22Rv1 (cell line): ENCODE data around the gene PADI6.

Experiments used
- H3K27ac ChIP-seq: fragments of 450-650 bp; 2 replicates; pipeline ENCODE4 v1.5.1; 2017
- ZFX ChIP-seq: fragments of 450-650 bp; IDR thresholded peaks from 2 replicates; pipeline ENCODE4 v1.6.1; 2017; ENCODE audit warnings: antibody characterized with exemption, borderline replicate concordance
- TF ChIP-seq, protein P1 (sequence below): fragments of 450-650 bp; IDR thresholded peaks from 2 replicates; pipeline ENCODE4 v1.5.1; 2017; ENCODE audit warnings: mild to moderate bottlenecking

Gene PADI6

DNA sequence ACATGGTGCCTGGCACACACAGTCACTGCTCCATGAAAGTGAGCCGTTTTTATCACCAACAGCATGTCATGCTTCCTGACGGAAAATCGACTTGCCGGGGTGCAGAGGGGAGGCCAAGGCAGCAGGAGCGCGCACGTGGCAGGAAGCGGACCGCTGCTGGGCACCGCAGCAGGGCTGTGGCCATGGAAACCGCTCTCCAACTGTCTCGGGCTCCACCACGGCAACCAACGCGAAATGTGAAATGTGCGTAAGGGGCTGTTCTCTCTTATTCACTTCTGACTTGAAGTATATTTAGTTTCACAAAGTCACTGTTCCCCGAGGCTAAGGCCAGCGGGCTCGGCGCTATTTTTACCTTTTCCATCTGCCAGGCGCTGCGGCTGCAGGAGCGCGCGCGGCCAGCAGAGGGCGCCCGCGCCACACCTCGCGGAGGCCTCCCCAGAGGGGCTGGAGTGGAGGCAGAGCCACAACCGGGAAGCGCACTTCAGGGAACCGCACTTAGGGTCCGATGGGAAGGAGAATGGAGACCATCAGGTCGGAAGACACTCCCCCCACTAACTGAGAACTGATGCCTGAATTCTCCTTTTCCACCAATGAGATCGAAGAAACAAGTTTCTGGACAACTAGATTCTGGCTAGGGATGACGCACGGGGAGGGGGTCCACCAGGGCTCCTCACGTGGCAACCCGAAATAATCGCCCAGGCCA, 47.8 kb downstream of the PADI6 start:
- TF ChIP-seq, protein P1, sequence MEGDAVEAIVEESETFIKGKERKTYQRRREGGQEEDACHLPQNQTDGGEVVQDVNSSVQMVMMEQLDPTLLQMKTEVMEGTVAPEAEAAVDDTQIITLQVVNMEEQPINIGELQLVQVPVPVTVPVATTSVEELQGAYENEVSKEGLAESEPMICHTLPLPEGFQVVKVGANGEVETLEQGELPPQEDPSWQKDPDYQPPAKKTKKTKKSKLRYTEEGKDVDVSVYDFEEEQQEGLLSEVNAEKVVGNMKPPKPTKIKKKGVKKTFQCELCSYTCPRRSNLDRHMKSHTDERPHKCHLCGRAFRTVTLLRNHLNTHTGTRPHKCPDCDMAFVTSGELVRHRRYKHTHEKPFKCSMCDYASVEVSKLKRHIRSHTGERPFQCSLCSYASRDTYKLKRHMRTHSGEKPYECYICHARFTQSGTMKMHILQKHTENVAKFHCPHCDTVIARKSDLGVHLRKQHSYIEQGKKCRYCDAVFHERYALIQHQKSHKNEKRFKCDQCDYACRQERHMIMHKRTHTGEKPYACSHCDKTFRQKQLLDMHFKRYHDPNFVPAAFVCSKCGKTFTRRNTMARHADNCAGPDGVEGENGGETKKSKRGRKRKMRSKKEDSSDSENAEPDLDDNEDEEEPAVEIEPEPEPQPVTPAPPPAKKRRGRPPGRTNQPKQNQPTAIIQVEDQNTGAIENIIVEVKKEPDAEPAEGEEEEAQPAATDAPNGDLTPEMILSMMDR: peak; percentile 99
- TF ChIP-seq ZFX: no peak
- no peak overlapping the region for H3K27ac ChIP-seq

DNA sequence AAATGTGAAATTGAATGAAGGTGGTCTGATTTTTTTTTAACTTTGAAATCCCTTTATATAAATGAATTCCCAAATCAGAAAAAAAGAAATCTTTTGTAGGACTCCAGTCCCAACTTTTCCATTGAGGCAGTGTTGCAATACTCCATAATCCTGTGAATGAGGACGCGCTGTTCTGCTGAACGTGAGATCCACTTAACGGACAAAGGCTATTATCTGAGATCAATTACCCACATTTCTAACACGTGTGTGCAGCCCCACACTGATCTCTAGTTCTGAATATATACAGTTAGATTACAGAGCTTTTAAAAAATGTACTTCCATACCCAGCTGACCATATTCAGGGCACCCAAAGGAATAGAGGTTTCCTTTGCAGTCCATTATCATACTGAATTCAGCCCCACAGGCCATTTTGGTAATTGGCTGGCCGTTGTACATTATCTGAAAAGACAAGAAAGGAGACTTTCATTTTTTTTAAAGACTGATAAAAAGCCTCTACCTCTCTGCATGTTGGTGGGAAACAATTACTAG, 48.5 kb downstream of the PADI6 start:
- peak overlapping the region; percentile 18; the same call in 1 of the 2 replicates for H3K27ac ChIP-seq
- TF ChIP-seq, protein P1: no peak
- no peak for TF ChIP-seq ZFX

DNA sequence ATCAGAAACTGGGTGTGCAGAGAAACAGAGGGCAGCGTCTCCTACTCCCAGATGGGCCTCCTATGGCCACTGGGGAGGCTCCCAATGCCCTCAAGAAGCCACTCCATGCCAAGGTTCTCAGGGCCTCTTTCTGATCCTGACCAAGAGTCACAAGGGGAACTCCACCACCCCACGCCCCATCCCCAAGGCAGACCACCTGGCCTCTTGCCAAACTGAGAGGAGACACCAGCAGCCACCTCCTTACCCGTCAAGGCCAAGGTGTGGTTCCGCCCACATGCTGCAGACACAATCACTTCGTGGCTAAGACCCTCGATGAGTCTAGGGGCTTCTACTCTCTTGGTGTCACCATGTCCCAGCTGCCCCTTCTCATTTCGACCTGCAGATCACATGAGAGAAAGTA, 50.5 kb downstream of the PADI6 start:
- TF ChIP-seq, protein P1: no peak
- no peak for TF ChIP-seq ZFX
- H3K27ac ChIP-seq: no peak overlapping the region

DNA sequence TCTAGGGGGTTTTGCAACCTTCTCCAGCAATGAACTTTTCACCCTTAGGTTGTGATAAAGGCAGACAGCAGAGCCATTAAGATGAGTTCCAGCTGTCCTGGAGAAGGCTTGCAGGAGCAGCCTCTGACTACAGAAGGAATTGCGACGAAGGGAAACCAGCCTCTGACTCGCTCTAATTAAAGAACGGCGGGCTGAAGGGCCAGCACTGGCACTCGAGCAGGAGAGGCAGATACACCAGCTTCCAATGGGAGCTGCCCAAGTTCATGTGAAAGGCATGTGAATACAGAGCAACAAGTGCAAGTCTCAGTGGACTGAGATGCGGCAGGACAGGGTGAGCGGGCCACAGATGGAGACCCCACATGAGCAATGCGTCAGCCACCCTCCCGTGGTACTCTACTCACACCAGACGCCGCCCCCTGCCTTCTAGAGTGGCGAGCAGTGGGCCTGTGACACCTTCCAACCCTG, 51.8 kb downstream of the PADI6 start:
- TF ChIP-seq ZFX: no peak
- TF ChIP-seq, protein P1: no peak
- H3K27ac ChIP-seq: no peak overlapping the region

DNA sequence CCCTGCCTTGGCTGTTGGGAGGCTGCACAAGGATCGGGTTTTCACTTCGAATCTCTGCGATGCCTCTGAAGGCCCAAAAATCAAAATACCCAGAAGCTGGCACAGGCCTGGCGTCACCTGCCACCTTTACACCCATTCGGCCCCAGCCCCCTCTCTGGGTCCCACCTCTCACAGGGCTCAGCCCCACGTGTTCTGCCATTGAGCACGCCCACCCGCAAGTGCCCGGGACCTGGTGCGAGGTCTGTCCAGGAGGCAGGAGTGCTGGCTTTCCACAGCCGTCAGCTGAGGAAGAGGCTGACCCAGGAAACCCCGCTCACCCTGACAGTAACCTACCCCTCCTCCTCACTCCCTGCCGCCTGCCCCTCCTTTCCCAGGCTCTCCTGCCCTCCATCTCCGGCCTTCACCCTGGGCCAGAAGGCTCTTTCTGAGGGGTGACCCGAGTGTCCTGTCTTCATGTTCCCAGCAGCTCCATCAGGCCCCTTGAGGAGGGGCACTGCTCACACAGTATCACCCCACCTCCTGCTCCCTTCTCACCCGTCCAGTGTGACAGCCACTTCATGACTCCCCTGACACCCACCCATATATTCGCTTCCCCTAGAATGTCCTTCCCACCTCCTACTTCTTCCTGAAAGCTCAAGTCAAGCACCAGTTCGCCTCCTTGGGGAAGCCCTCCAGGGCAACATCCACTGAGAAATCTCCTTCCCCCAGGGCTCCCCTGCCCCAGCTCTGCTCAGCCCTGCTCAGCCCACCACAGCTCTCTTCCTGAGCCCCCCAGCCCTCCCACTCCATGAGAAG, 54.0 kb downstream of the PADI6 start:
- TF ChIP-seq ZFX: no peak
- TF ChIP-seq, protein P1: no peak
- H3K27ac ChIP-seq: no peak overlapping the region

DNA sequence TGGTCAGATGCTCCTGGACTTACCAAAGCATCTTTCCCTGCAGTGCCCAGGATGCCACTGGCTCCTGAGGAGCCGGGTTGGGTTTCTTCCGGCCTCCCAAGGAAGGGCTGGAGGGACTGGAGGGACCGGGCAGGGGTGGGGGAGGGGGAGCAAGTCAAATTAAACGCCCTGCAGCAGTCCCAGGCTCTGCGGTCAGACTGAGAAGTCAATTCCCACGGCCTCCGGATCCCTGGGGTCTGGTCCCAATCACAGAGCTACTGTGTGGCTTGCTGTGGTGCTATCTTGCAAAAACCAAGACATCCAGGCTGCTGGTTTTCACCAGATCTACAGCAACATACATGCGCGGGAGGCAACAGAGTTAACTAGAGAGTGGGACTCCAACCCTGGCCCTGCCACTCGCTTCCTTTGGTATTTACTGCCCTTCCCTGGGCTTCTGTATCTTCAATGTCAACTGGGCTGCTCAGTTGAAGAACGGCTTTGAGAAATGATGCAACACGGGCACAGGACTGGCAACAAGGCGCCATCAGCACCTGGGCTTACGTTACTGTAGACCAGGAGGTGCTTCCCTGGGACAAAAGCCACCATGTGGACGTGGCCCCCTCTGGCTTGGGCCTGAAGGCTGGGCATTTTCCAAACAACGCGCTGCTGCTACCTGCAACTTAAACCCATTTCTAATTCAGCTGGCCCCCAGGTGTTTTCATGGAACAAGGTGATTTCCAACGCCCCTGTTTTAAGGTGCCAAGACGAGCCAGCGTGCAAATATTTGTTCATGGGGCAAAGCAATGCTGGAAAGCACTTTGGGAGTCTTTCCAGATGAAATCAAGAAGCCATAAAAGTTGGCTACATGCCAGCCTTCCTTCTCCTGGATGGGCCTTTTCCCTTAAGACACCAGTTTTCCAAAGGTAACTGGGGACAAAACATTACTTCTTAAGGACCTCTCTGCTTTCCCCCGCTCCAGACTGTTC, 56.0 kb downstream of the PADI6 start:
- TF ChIP-seq, protein P1: no peak
- no peak for TF ChIP-seq ZFX
- peak overlapping the region; percentile 45; the same call in 1 of the 2 replicates for H3K27ac ChIP-seq
